COLO668 (cell line): ENCODE measurements around the gene IER3IP1.
A peak's percentile ranks its signal among the peaks of the same experiment; 100 is the strongest.
"Not testable (repeated sequence)": the region's sequence is repeated elsewhere in the genome, so short reads cannot be mapped to it uniquely, and the experiment has no call there.

Experiments used
- DNase-seq: peaks from one replicate; lab custom pipeline; 2025; ENCODE audit not compliant: unreplicated experiment; lab: John Stamatoyannopoulos, UW

Gene IER3IP1

DNA sequence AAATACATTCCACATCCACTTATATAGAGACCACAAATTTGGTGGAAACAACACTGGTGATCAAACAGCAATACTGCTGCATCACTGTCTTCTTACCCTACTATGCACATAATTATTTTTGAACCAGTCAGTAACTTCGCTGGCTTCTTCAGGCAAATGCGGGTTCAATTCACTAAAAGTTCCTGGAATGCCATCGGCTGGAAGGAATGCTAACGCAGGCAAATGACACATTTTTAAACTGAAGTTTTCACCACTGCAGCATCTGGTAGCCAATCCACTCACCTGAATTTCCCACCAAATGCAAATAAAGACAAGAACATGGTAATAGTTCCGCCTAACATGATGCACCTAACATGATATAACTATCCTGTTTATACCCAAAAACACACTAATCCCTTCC, 15.9 kb downstream of the IER3IP1 start:
- DNase-seq: no peak

DNA sequence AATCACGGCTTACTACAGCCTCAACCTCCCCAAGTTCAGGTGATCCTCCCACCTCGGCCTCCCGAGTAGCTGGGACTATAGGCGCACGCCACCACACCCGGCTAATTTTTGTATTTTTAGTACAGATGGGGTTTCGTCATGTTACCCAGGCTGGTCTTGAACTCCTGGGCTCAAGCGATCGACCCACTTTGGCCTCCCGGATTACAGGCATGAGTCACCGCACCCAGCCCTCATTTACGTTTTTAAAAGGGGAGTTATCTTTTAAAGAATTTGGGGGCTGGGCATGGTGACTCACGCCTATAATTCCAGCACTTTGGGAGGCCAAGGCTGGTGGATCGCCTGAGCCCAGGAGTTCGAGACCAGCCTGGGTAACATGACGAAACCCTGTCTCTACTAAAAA, 17.8 kb downstream of the IER3IP1 start:
- DNase-seq: not testable (repeated sequence)

DNA sequence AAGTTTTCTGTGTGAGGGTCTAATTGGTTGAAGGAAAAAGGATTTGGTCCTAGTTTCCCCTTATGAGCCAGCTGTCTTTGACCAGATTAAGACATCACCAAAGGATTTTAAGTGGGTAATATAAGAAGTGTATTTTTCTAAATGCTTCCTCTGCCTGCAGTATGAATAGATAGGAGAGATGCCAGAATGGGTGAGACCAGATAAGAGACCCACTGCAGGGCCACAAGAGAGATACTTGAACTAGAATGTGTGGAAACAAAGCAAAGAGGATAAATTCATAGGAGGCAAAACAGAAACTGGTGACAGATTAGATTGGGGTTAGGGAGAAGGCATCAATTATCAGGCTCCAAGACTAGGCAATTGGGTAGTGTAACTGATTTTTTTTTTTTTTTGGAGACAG, 24.7 kb downstream of the IER3IP1 start:
- no peak for DNase-seq

DNA sequence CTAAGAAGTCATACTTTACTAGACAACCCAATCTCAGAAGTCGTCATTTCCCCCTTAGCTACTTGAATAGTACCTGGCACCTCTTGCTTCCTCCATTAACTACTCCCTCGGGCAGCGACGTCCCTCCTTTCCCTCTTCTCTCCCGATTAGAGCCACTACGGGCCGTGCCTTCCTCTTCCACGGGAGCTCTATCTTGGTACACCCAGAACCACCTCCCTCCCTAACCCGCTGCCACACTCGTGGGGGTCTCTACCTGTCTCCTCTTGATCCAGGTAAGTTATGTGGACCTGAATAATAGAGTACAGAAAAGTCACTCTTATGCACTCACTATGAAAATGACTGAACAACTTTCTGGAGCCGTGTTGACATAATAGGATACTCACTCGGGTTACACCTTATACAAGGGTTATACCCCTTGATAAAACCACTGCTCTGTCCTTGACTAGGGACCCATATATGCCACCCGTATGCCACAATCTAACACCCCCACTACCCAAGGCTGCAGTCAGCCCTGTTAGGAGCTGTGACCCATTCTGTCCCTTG, 25.3 kb downstream of the IER3IP1 start:
- DNase-seq: peak; percentile 38

DNA sequence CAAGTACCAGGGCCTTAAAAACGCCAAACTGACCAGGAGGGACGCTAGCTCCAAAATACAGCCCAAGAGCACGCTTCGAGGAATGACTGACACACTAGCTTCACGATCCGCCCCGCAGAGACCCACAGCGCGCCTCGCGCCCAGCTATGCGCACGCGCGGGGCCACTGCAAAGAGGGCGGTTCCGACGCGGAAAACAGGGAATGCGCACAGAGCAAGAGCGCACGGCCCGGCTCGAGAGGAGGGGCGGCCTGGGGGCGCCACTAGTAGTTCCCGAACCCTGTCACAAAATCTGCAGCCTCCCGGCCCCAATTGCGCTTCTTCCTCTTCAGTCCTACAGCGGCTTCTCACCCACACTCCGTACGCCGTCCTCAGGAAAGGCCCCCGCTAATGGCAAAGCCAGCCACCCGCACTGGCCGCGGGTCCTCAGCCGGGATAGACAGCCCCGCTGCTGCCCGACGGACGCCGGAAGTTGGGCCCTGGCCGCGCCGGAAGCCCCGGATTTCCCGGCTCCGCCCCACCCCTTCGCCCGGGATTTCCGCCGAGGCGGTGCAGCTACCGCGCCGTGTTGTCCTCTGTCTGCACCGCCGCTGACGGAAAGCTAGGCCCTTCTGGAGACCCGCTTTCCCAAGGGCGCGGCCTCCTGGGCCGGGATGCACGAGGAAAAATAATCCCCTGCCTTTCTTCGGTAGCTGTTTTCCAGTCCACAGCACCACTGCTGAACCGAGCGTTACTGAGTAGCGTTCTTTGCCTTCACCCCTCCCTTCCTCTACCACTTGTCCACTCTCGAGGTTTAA, 25.9 kb downstream of the IER3IP1 start, which contains the start of gene HDHD2:
Gene HDHD2, minus strand, starts transcription at position 472 of the 795 bp plus-strand sequence. CDS start 14,061 bp downstream, outside the sequence.
- DNase-seq: peak; percentile 92

DNA sequence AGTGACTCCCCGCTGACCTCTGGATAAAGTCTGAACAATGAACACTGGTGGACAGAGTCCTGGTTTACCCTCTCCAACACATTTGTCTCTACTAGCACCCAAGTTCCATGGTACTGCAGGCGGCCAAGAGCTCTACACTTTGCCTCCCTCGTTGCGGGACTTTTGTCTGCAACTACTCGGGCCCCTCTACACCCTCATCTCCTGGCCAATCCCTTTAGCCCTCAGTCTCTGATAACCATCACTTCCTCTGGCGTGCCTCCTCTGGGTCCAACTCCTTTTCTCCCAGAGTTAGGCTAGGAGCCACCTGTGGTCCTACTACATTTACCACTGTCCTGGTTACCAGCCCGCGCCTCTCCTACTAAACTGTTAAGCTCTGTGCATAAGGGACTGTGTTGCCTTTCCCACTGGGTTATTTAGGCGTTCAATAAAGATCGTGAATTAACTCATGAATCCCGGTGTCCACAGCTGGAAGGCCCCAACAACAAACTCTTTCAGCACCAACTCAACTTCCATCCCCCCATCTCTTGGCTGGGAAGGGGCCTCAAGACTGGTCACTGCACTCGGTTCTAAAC, 26.6 kb downstream of the IER3IP1 start:
- no peak for DNase-seq

DNA sequence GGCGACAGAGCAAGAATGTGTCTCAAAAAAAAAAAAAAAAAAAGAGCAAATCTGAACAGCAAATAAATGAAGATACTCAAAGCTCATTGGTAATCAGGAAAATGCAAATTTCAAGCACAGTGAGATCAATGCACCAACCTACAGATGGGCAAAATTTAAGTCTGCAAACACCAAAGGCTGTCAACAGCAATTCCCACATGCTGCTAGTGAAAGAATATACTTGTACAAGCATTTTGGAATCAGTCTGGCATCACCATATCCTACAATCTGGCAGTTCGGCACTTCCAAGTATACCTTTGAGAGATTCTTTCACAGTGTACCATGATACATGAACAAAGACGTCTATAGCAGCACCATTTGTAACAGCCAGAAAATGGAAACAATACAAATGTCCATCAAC, 30.0 kb downstream of the IER3IP1 start:
- DNase-seq: no peak

DNA sequence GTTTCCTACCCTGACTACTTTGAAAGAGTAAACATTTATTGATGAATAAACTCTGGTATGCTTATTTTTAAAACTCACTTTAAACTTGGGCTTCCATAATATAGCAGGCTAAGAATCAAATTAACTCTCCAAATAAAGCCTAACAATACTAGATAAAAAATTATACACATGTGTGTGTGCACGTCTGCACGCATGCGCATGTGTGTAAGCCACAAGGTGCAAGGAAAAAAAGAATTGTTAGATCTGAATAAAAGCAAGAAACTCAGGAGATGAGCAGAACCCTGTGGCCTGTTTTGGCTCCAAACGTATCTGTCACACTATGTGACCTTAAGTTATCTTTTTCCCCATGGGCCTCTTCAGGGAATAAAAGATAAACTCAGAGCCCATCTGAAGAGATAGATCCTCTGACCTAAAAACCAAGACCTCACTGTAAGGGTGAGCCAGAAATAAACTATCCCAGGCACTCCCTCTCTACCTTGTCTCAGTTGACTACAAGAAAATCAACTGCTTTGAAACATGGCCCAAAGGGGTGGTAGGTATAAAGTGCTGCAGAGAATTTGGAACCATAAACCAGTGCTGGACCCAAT, 32.2 kb downstream of the IER3IP1 start:
- no peak for DNase-seq

DNA sequence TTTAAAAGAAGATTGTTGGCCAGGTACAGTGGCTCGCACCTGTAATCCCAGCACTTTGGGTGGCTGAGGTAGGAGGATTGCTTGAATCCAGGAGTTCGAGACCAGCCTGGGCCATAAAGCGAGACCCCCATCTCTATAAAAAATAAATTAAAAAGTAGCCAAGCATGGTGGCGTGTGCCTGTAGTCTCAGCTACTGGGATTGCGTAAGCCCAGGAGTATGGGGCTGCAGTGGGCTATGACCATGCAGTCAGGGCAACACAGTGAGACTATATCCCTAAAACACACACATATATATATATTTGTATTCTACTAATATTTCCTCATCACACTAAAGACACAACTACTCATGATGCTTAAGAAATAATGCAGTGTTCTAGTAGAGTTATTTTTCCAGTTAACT, 33.0 kb downstream of the IER3IP1 start:
- DNase-seq: no peak

DNA sequence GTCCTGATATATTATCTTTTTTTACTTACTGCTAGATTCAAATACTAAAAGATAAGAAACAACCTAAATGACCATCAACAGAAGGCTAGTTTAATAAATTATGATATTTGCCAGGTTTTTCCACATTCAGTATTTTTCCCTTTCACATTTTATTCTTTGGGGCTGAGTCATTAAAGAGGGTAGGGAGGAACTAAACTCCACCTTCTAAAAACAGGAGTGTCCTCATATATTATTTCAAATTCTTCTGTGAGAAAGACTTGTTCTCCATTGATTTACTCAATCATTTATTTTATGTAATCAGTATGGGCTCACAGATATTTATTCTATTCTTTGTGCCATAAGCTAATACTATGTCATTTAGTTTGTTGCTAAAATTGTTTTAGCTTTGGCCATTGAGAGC, 34.9 kb downstream of the IER3IP1 start:
- DNase-seq: no peak

DNA sequence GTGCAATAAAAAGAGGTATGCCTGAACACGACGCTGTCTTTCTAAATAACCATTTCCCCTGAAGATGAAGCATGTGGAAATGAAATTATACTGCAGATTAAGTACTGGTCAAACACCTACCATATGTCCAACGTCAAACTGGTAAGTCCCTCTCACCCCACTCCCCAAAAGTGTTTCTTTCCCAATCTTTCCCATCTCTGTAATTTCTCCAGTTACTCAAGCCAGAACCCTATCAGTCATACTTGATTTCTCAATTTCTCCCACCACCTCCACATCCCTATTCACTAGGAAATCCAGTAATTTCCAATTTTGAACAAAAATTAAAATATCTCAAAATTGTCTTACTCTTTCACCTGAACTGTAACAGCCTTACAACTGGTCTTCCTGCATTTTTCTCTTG, 55.0 kb downstream of the IER3IP1 start:
- DNase-seq: no peak

DNA sequence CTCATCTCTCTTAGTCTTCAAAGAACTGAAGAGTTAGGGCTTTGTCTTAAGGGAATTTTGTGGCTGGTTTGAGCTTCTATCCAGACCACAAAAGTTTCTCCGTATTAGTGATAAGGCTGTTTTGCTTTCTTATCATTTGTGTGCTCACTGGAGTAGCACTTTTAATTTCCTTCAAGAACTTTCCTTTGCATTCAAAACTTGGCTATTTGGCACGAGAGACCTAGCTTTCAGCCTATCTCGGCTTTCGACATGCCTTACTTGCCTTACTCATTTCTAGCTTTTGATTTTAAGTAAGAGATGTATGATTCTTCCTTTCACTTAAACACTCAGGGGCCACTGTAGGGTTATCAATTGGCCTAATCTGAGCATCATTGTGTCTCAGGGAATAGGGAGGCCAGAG, 55.7 kb downstream of the IER3IP1 start:
- DNase-seq: no peak

DNA sequence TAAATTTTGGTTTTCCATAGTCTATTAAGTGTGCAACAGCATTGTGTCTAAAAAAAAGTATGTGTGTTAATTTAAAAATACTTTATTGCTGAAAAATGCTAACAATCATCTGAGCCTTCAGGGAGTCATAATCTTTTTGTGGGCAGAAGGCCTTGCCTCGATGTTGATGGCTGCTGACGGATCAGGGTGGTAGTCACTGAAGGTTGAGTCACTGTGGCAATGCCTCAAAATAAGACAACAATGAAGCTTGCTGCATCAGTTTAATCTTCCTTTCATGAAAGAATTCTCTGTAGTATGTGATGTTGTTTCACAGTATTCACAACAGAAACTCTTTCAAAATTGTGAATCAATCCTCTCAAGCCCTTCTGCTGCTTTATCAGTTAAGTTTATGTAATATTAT, 57.2 kb downstream of the IER3IP1 start:
- no peak for DNase-seq

DNA sequence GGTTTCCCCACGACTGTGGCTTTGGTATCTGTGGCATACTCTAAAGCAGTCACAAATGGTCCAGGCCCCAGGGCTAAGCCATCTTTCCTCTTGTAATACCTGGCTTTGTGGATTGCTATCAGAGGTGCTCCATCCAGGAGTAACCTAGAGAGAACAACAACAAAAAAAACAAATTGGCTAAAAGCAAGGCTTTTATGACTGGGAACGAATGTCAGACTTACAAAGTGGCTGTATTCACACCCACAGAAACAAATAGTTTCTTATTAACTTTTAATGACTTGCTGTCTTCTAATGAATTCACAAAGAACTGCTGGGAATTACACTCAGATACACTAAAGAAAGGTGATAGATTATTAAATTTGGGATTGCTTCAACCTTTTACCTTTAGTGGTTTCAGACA, 61.0 kb downstream of the IER3IP1 start:
- no peak for DNase-seq

DNA sequence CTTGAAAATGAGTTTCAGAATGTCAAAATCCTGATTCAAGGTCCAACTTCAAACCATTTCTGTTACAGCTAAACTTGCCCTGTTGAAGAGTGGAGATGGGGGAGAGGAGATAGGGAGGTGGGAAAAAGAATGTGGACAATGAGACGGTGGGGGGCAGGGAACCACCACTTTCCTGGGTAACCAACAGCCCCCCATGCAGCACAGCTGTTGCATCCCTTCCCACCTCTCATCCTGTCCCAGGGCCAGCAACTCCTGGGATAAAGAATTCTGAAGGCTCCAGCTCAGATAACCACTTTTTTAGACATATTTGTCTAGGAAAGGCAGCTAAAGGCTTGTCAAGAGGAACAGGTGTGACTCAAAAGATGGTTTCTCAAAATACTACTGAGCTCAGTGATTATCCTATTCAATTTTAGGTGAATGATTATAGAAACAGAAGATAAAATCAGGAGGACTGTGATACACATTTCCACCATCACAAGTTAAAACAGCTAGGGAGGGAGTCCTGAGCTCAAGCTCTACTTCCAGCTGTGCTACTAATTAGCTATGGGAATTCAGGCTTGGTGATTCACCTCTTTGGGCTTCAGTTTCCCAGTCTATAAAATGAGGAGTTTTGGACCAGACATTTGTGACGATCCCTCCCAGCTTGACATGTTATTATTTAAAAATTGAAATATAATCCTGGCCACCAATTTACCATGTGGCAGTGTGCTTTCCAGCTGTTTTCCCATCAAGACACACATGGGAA, 62.2 kb downstream of the IER3IP1 start:
- DNase-seq: no peak

DNA sequence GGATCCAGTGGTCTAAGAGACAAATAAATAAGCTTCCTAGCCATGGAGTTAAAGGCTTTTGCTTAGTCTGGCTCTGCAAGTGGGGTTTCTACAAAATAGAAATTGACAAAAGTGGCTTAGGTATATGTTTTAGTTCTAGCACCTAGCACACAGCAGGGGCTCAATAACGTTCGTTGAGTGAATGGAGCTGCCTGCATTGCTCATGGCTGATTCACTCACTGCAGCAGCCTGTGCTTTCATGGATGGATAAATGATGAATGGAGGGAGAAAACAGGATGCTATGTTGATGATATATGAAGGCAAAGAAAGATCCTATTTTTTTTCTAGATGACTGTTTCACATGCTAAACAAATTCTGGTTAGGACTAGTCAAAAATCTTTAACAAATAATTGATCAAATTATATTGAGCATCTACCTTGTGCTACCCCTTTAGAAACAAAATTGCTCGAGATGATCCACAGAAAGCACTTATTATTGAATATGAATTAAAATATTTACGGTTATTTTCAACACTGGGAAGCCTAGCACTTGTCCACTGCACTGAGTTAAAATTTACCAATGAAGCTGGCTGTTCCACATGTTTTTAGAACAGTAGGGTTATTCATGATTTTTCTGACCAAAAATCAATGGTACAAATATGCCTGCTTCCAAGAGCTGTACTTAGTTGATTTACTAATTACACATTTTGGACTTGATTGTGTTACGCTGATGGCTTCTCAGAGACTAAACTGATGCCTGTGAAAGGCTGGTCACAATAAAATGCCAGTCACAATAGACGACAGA, 65.5 kb downstream of the IER3IP1 start:
- no peak for DNase-seq

DNA sequence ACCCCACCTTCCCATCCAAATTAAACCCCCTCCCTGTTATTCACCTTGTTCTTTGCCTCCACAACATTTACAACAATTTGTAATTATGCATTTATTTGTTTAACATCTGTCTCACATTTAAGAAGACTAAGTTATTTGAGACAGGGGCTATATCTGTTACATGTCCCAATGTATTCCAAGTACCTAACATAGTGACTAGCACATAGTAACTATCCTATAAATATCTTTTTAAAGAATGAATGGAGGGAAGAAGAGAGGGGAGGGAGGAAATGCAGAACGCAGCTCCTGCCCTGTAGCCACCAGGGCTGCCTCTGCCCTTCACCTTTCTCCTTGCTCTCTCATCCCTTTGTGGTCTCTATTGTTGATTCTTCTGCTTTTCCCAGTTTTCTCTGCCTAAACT, 66.4 kb downstream of the IER3IP1 start:
- no peak for DNase-seq

DNA sequence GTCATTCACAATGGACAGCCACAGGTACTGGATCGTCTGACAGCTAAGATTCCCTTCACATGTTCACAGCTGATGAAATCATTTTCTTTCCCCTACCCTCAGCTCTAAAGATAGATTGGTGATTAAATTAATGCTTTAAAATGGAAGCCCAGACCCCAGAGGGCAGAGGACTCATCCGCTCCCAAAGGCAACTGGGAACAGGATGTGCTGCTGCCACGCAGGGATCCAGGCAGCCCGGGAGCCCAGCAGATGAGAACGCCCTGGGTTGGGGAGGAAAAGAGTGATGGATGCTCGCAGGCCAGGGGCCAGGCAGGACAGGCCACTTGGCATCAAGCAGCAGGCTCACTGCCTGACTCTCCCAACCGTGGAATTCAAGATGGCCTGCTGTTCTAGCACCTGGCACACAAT, 67.2 kb downstream of the IER3IP1 start:
- no peak for DNase-seq

DNA sequence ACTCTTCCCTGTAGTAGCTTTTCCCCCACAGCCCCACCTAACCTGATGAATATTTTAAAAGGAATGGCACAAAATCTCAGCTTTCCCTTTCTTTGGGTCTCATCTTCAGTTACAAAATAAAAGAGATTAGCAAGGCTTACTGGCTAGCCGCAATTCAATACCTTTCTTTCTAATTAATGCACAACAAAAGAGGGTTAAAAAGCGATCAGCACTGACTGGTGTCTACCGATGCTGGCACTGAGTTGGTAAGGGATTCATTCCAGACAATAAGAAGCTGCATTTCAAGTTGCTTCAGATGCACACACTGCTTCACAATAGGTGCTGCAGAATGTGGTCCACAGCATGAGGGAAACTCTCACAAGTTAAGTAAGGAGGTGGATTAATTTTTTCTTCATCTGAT, 67.8 kb downstream of the IER3IP1 start:
- no peak for DNase-seq
